Measurements from ENCODE around the gene LIPC. TPM values are rescaled to one million over a fixed set of nuclear protein-coding genes. Genes with fewer than 3 reads are reported as not detected.
A peak's percentile ranks its signal among the peaks of the same experiment; 100 is the strongest.

Gene LIPC
- total and polyA plus RNA-seq, 8 donors = 0.69 to 5.5 (median 1.5) TPM

GRCh38 chr15:58545307-58546065, 113.7 kb downstream of the LIPC start:
- no peak overlapping the region for H3K4me3 ChIP-seq
- 90 to 93% methylated on average over 18 of the region's 18 CpGs for WGBS, 2 donors
- FAIRE-seq = no peak

GRCh38 chr15:58546066-58546591, 114.3 kb downstream of the LIPC start:
- intact Hi-C loops (cut with DNase I) = no loop called here
- WGBS, 2 donors = 82 to 85% methylated on average over 9 of the region's 9 CpGs
- no peak for TF ChIP-seq CTCF (IDR thresholded peaks at IDR 0.05)
- Histone ChIP-seq H3K9me3 (no peaks in the 10 kb centered on the region), H3K36me3 (no peaks in the 10 kb centered on the region), H3K27me3 (no peaks in the 10 kb centered on the region), H3K4me3 (no peak overlapping the region), H3K27ac (peak overlapping the region in 2 of 4 donors; percentile 13 to 22), H3K4me1 (peaks cover 0 to 4% (median 0%) of the 10 kb centered on the region in 3 donors)
- FAIRE-seq (no peak), DNase-seq (peak in 2 of 6 donors; percentile 49 to 70), ATAC-seq (no peak)

More at GRCh38 chr15:58545307-58546065, 113.7 kb downstream of the LIPC start:
- no peaks in the 10 kb centered on the region for H3K36me3 ChIP-seq
- H3K4me1 ChIP-seq = peaks cover 0 to 4% (median 0%) of the 10 kb centered on the region in 3 donors
- H3K27me3 ChIP-seq = no peaks in the 10 kb centered on the region
- DNase-seq (no peak), ATAC-seq (no peak)
- no peak overlapping the region for H3K27ac ChIP-seq
- no peaks in the 10 kb centered on the region for H3K9me3 ChIP-seq
- TF ChIP-seq CTCF (IDR thresholded peaks at IDR 0.05) = no peak
- intact Hi-C loops (cut with DNase I) = no loop called here

- Histone ChIP-seq H3K27me3 (no peaks in the 10 kb centered on the region), H3K36me3 (no peaks in the 10 kb centered on the region), H3K4me1 (peaks cover 0 to 4% (median 0%) of the 10 kb centered on the region in 3 donors), H3K4me3 (no peak overlapping the region), H3K27ac (peak overlapping the region in 2 of 4 donors; percentile 40 to 45), H3K9me3 (no peaks in the 10 kb centered on the region)
- DNase-seq (peak in 4 of 6 donors; percentile 21 to 69 (median 59)), ATAC-seq (peak; percentile 77 to 90 (median 83)), FAIRE-seq (no peak)
- WGBS, 2 donors = 49 to 62% methylated on average over 13 of the region's 13 CpGs
- intact Hi-C loops (cut with DNase I) = no loop called here
- no peak for TF ChIP-seq CTCF (IDR thresholded peaks at IDR 0.05)
These were observed 115.1 kb downstream of the LIPC start for GRCh38 chr15:58546635-58547627.

- 88 to 98% methylated on average over 9 of the region's 9 CpGs for WGBS, 2 donors
These were observed 116.0 kb downstream of the LIPC start for GRCh38 chr15:58547628-58548307.

More at GRCh38 chr15:58547628-58548307, 116.0 kb downstream of the LIPC start:
- intact Hi-C loops (cut with DNase I) = no loop called here
- Histone ChIP-seq H3K27ac (peak overlapping the region in 1 of 4 donors; percentile 40), H3K4me3 (no peak overlapping the region), H3K36me3 (no peaks in the 10 kb centered on the region), H3K27me3 (no peaks in the 10 kb centered on the region), H3K4me1 (peaks cover 0 to 4% (median 0%) of the 10 kb centered on the region in 3 donors), H3K9me3 (no peaks in the 10 kb centered on the region)
- ATAC-seq (no peak), DNase-seq (no peak), FAIRE-seq (no peak)
- no peak for TF ChIP-seq CTCF (IDR thresholded peaks at IDR 0.05)

All from pancreas (tissue), 10 donors.